Stomach (tissue), 9 donors: ENCODE results near the gene MAP7D3. TPM values are rescaled to one million over a fixed set of nuclear protein-coding genes. Genes with fewer than 3 reads are reported as not detected.

Source experiments
- DNase-seq, 2 donors: peaks; one replicate each; pipeline versions ENCODE4 v3.0.0 to v3.0.0-alpha.2; 2013 to 2019
- H3K27ac ChIP-seq, 5 donors: fragments of 200-600 bp in 4 of 5; sonication (generic) in 4 of 5; one replicate each; pipeline ENCODE4 v1.5.1; 2013 to 2019; ENCODE audit warnings: mild to moderate bottlenecking in 1 of 5, moderate library complexity in 1 of 5
- H3K27me3 ChIP-seq, 3 donors: fragments of 200-600 bp; sonication (generic); one replicate each; pipeline ENCODE4 v1.5.1; 2017 to 2019; ENCODE audit warnings: mixed run types in 1 of 3
- H3K36me3 ChIP-seq, 4 donors: fragments of 200-600 bp; sonication (generic); 1 replicate in 3 of 4; 2 replicates in 1 of 4; pipeline ENCODE4 v1.5.1; 2016 to 2019
- H3K4me1 ChIP-seq, 4 donors: fragments of 200-600 bp; sonication (generic); one replicate each; pipeline ENCODE4 v1.5.1; 2016 to 2019
- H3K4me3 ChIP-seq, 4 donors: fragments of 200-600 bp; sonication (generic) in 3 of 4; one replicate each; pipeline ENCODE4 v1.5.1; 2016 to 2019; ENCODE audit warnings: mild to moderate bottlenecking in 1 of 4
- H3K9me3 ChIP-seq, 4 donors: fragments of 200-600 bp; sonication (generic); one replicate each; pipeline ENCODE4 v1.5.1; 2016 to 2019
- CTCF ChIP-seq, 7 experiments: fragments of 450-650 bp in 4 of 7; fragments of 200-600 bp in 3 of 7; sonication (generic) in 3 of 7; IDR thresholded peaks; one replicate each; pipeline ENCODE4 v1.5.1; 2016 to 2019; ENCODE audit warnings: antibody characterized with exemption in 7 of 7, control low read depth in 2 of 7, mild to moderate bottlenecking in 1 of 7
- EP300 ChIP-seq: sonication (generic); formaldehyde crosslinking; IDR thresholded peaks from one replicate; pipeline ENCODE4 v1.6.1; 2017; ENCODE audit warnings: antibody characterized with exemption
- POLR2A ChIP-seq, 4 donors: fragments of 450-650 bp; IDR thresholded peaks; one replicate each; pipeline ENCODE4 v1.6.1; 2016; ENCODE audit warnings: antibody characterized with exemption in 4 of 4, control low read depth in 2 of 4, mild to moderate bottlenecking in 1 of 4, moderate library complexity in 1 of 4
- POLR2AphosphoS5 ChIP-seq, 3 donors: sonication (generic); formaldehyde crosslinking; IDR thresholded peaks; one replicate each; pipeline ENCODE4 v1.6.1; 2016; ENCODE audit warnings: antibody characterized with exemption in 3 of 3
- WGBS, 5 donors: extraction: QIAGEN DNeasy Blood & Tissue Kit in 3 of 5; methylation state at CpG; one replicate each; pipeline versions ENCODE4 v1.1.5 to v1.1.7; 2013 to 2018; 5-methylcytosine and 5-hydroxymethylcytosine counted together
- intact Hi-C: fragments of 100-400 bp; cut with DNase I; formaldehyde crosslinking; loops from one replicate; pipeline ENCODE4 v1.15.1; 2023; ENCODE audit warnings: low total_unique reads
- polyA plus RNA-seq, 3 donors: library from polyadenylated mRNA; stranded (reverse); fragments of 200-250 nt; gene quantifications; one replicate each; pipeline ENCODE4 v1.2.3, GENCODE V29; 2013
- total RNA-seq, 5 donors: library from RNA; depleted of rRNA; stranded (reverse); fragments of >200 nt; gene quantifications; one replicate each; pipeline versions ENCODE4 v1.1.0 to v1.2.3, GENCODE V29; 2014 to 2016
- donor health status: healthy with polysubstance abuse.
- donor health status: Bipolar disorder and iron deficiency.
- donor health status: healthy.

The MAP7D3 gene
- total and polyA plus RNA-seq, 8 donors = 2.2 to 14.1 (median 5.6) TPM

DNA sequence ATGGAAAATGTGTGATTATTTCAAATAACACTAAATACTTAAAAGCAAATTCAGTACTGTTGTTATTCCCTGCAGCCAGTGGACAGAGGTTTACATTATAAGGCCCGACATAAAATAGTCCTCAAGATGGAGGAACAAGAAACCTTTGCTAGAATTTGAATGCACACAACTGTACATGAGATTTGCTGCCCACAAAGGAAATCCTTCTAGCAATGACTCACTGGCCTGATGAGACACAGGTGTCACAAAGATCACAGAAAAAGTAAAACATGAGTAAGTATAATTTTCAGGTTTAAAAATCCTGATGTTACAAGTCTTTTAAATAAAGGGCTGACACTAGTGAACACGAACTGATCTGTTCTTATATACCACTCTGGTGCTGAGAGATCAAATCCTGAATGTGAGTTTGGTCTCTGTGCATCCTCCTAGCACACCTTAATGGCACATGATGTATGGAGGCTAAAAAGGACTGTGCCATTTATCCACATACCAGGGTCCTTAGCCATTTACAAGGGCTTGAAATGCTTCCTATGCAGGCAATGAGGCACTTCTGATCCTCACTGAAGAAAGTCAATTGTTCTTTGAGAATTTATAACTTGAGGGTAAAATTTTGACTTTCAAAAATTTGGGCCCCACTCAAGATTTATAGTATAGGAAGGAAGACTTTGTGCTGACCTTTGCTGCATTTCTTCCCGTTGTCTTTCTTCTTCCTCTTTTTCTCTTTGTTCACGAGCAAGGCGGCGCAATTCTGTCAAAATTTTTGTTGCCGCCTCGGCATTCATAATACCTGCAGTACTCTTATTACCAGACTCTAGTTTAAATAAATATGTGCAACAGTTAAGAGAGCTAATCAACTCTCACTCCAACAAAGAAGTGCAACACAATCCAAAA is 23.0 kb downstream of the MAP7D3 start:
- Histone ChIP-seq H3K4me3 (no peak overlapping the region), H3K27me3 (no peaks in the 10 kb centered on the region), H3K36me3 (peaks cover 0 to 51% (median 34%) of the 10 kb centered on the region in 4 donors), H3K4me1 (no peaks in the 10 kb centered on the region), H3K27ac (no peak overlapping the region), H3K9me3 (no peaks in the 10 kb centered on the region)
- no peak for DNase-seq
- 73 to 86% (median 82%) methylated on average over 8 of the region's 8 CpGs for WGBS, 5 donors
- no peak for TF ChIP-seq POLR2A (IDR thresholded peaks at IDR 0.05)
- TF ChIP-seq EP300 = no peak
- no peak for TF ChIP-seq CTCF (IDR thresholded peaks at IDR 0.05)
- intact Hi-C loops = no loop called here

DNA sequence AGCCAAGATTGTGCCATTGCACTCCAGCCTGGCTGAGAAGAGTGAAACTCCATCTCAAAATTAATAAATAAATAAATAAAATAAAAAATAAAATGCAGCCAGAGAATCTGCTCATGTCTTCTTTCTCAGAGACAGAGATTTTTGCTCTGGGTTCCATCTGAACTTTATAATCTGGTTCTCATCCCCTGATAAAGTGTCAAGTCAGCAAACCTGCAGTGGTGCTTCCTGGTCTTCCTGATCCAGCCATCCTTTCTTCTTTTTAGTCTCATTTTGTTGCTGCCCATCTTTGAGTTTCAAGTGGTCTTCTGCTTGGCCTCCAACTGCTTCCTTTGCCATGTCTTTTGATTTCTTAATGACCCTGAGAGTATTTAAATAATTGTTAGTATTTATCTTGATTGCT is 24.1 kb downstream of the MAP7D3 start:
- intact Hi-C loops = no loop called here
- TF ChIP-seq EP300 (no peak), POLR2A (IDR thresholded peaks at IDR 0.05) (no peak), CTCF (IDR thresholded peaks at IDR 0.05) (no peak), POLR2AphosphoS5 (IDR thresholded peaks at IDR 0.05) (no peak)
- Histone ChIP-seq H3K27me3 (no peaks in the 10 kb centered on the region), H3K4me3 (no peak overlapping the region), H3K4me1 (no peaks in the 10 kb centered on the region), H3K9me3 (no peaks in the 10 kb centered on the region), H3K36me3 (peaks cover 0 to 58% (median 36%) of the 10 kb centered on the region in 4 donors), H3K27ac (no peak overlapping the region)
- DNase-seq = no peak

DNA sequence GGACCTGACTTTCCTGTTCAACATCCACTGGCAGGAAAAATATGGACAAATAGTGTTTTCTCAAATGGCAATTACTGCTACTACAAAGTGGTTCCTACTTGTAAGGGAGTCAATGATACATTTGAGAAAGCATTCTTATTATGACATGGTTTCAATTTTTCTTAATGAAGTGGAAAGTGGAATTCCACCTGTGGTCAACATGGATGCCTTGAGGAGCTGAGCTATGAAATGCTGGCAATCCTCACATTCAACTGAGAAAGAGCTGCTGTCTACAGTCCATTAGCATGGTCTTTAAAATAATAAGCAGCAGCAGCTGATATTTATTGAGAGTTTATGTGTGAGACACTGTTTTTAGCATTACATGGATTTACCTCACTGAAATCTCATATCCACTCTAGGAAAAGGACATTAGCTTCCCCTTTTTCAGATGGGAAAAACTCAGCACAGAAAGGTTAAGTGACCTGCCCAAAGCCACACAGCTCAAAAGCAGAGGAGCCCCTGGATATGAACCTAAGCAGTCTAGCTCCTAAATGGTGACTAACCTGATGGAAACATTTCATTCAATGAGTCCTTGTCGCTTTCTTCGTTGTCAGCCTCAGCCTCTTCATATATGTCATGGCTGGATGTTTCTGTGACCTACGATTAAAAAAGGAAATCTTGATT is 29.2 kb downstream of the MAP7D3 start:
- Histone ChIP-seq H3K4me3 (no peak overlapping the region), H3K36me3 (peaks cover 0 to 87% (median 53%) of the 10 kb centered on the region in 4 donors), H3K27ac (no peak overlapping the region), H3K27me3 (no peaks in the 10 kb centered on the region), H3K9me3 (no peaks in the 10 kb centered on the region), H3K4me1 (no peaks in the 10 kb centered on the region)
- intact Hi-C loops = no loop called here
- 81 to 100% (median 93%) methylated on average over 3 of the region's 3 CpGs for WGBS, 5 donors
- TF ChIP-seq POLR2AphosphoS5 (IDR thresholded peaks at IDR 0.05) (no peak), CTCF (IDR thresholded peaks at IDR 0.05) (no peak)
- DNase-seq = no peak

GRCh38 chrX:136220951-136221350 is 30.2 kb downstream of the MAP7D3 start:
- intact Hi-C loops = no loop called here
- no peak for DNase-seq
- H3K4me1 ChIP-seq = no peaks in the 10 kb centered on the region
- H3K27me3 ChIP-seq = no peaks in the 10 kb centered on the region
- no peak overlapping the region for H3K27ac ChIP-seq
- TF ChIP-seq POLR2A (IDR thresholded peaks at IDR 0.05) (no peak), EP300 (no peak), POLR2AphosphoS5 (IDR thresholded peaks at IDR 0.05) (no peak), CTCF (IDR thresholded peaks at IDR 0.05) (no peak)
- no peak overlapping the region for H3K4me3 ChIP-seq
- 74 to 94% (median 74%) methylated on average over 2 to 3 of the region's 3 CpGs for WGBS, 5 donors
- no peaks in the 10 kb centered on the region for H3K9me3 ChIP-seq
- peaks cover 0 to 77% (median 45%) of the 10 kb centered on the region in 4 donors for H3K36me3 ChIP-seq
